ENCODE results near the gene MBNL2. TPM values are rescaled to one million over a fixed set of nuclear protein-coding genes. Genes with fewer than 3 reads are reported as not detected.

MBNL2 gene
- total and polyA plus RNA-seq, 2 experiments from 2014 or later: 27.4 to 97.9 TPM

GRCh38 chr13:97337985-97338499, 115.9 kb downstream of the MBNL2 start:
- Histone ChIP-seq H3K27me3 (no peaks in the 10 kb centered on the region), H3K4me2 (no peak overlapping the region), H3K9me3 (ENCODE audit: low read depth) (no peaks in the 10 kb centered on the region), H3K4me3 (no peak overlapping the region), H4K20me1 (ENCODE audit: insufficient read depth, poor library complexity, severe bottlenecking) (peaks cover 5% of the 10 kb centered on the region), H3K9me2 (replicated peaks; ENCODE audit: insufficient read depth) (no peaks in the 10 kb centered on the region), H3K27ac (no peak overlapping the region), H3K79me2 (peaks cover 48% of the 10 kb centered on the region), H3K4me1 (ENCODE audit: insufficient read depth) (peaks cover 12% of the 10 kb centered on the region), H3K36me3 (replicated peaks; ENCODE audit: insufficient read depth, low read depth) (no peaks in the 10 kb centered on the region), H2AFZ (no peak overlapping the region)
- WGBS (ENCODE audit: low lambda C conversion rate, missing lambda C conversion rate): 91% methylated on average over 4 of the region's 4 CpGs
- DNase-seq (ENCODE audit: low spot score): no peak
- TF ChIP-seq EZH2phosphoT487 (IDR thresholded peaks at IDR 0.05; ENCODE audit: low read depth, severe bottlenecking, unreplicated experiment): no peak
- TF ChIP-seq EZH2 (IDR thresholded peaks at IDR 0.05; ENCODE audit: borderline replicate concordance): no peak
- TF ChIP-seq CTCF (IDR thresholded peaks at IDR 0.05; ENCODE audit: poor library complexity): no peak

GRCh38 chr13:97338571-97338970, 116.4 kb downstream of the MBNL2 start:
- no peaks in the 10 kb centered on the region for H3K27me3 ChIP-seq
- TF ChIP-seq CTCF (IDR thresholded peaks at IDR 0.05; ENCODE audit: poor library complexity) (no peak), EZH2 (IDR thresholded peaks at IDR 0.05; ENCODE audit: borderline replicate concordance) (no peak), EZH2phosphoT487 (IDR thresholded peaks at IDR 0.05; ENCODE audit: low read depth, severe bottlenecking, unreplicated experiment) (no peak)
- 88% methylated on average over 16 of the region's 16 CpGs for WGBS (ENCODE audit: low lambda C conversion rate, missing lambda C conversion rate)
- H4K20me1 ChIP-seq (ENCODE audit: insufficient read depth, poor library complexity, severe bottlenecking): peaks cover 2% of the 10 kb centered on the region
- peaks cover 46% of the 10 kb centered on the region for H3K79me2 ChIP-seq
- no peak overlapping the region for H2AFZ ChIP-seq
- peaks cover 12% of the 10 kb centered on the region for H3K4me1 ChIP-seq (ENCODE audit: insufficient read depth)
- H3K4me3 ChIP-seq: no peak overlapping the region
- no peaks in the 10 kb centered on the region for H3K36me3 ChIP-seq (replicated peaks; ENCODE audit: insufficient read depth, low read depth)
- no peak overlapping the region for H3K4me2 ChIP-seq
- H3K9me3 ChIP-seq (ENCODE audit: low read depth): no peaks in the 10 kb centered on the region
- H3K9me2 ChIP-seq (replicated peaks; ENCODE audit: insufficient read depth): no peaks in the 10 kb centered on the region
- no peak overlapping the region for H3K27ac ChIP-seq
- no peak for DNase-seq (ENCODE audit: low spot score)

- peaks cover 45% of the 10 kb centered on the region for H3K79me2 ChIP-seq
- no peaks in the 10 kb centered on the region for H3K9me3 ChIP-seq (ENCODE audit: low read depth)
- no peaks in the 10 kb centered on the region for H3K9me2 ChIP-seq (replicated peaks; ENCODE audit: insufficient read depth)
- no peaks in the 10 kb centered on the region for H3K27me3 ChIP-seq
- WGBS (ENCODE audit: low lambda C conversion rate, missing lambda C conversion rate): 63% methylated on average over 21 of the region's 21 CpGs
- no peaks in the 10 kb centered on the region for H3K36me3 ChIP-seq (replicated peaks; ENCODE audit: insufficient read depth, low read depth)
- H3K4me2 ChIP-seq: peak overlapping the region; percentile 15
- no peak overlapping the region for H3K4me3 ChIP-seq
- no peaks in the 10 kb centered on the region for H4K20me1 ChIP-seq (ENCODE audit: insufficient read depth, poor library complexity, severe bottlenecking)
- peak overlapping the region; percentile 77 for H3K27ac ChIP-seq
- peak; percentile 57 for DNase-seq (ENCODE audit: low spot score)
- H2AFZ ChIP-seq: no peak overlapping the region
- peaks cover 12% of the 10 kb centered on the region for H3K4me1 ChIP-seq (ENCODE audit: insufficient read depth)
- no peak for TF ChIP-seq CTCF (IDR thresholded peaks at IDR 0.05; ENCODE audit: poor library complexity)
- TF ChIP-seq EZH2phosphoT487 (IDR thresholded peaks at IDR 0.05; ENCODE audit: low read depth, severe bottlenecking, unreplicated experiment): no peak
- no peak for TF ChIP-seq EZH2 (IDR thresholded peaks at IDR 0.05; ENCODE audit: borderline replicate concordance)
Measured at GRCh38 chr13:97339019-97339987, 117.2 kb downstream of the MBNL2 start.
